IPS-15b (cell line): ENCODE measurements around the gene RAP1A.

Experiments
- H3K27me3 ChIP-seq: one replicate; pipeline ENCODE4 v1.6.1; 2013; ENCODE audit warnings: low read length; ENCODE audit not compliant: control insufficient read depth, insufficient read depth
- H3K36me3 ChIP-seq: one replicate; pipeline ENCODE4 v1.6.1; 2013; ENCODE audit warnings: low read length; ENCODE audit not compliant: control insufficient read depth, insufficient read depth
- H3K4me1 ChIP-seq: one replicate; pipeline ENCODE4 v1.6.1; 2013; ENCODE audit warnings: mild to moderate bottlenecking, low read length; ENCODE audit not compliant: control insufficient read depth, insufficient read depth
- H3K4me3 ChIP-seq: one replicate; pipeline ENCODE4 v1.5.1; 2013; ENCODE audit warnings: low read depth, low read length
- H3K9ac ChIP-seq: one replicate; pipeline ENCODE4 v1.6.1; 2013; ENCODE audit warnings: low read depth, mild to moderate bottlenecking, low read length
- H3K9me3 ChIP-seq: one replicate; pipeline ENCODE4 v1.6.1; 2013; ENCODE audit warnings: mild to moderate bottlenecking, low read length; ENCODE audit not compliant: control insufficient read depth, insufficient read depth

Gene RAP1A

GRCh38 chr1:111725192-111725591 lies 105.6 kb downstream of the RAP1A start:
- H3K4me1 ChIP-seq, result peaks cover 25% of the 10 kb centered on the region
- H3K9me3 ChIP-seq, result no peaks in the 10 kb centered on the region
- no peak overlapping the region for H3K4me3 ChIP-seq
- peaks cover 7% of the 10 kb centered on the region for H3K36me3 ChIP-seq
- no peak overlapping the region for H3K9ac ChIP-seq
- no peaks in the 10 kb centered on the region for H3K27me3 ChIP-seq

- Histone ChIP-seq H3K9me3 (no peaks in the 10 kb centered on the region), H3K4me1 (peaks cover 14% of the 10 kb centered on the region), H3K36me3 (peaks cover 7% of the 10 kb centered on the region), H3K27me3 (no peaks in the 10 kb centered on the region), H3K4me3 (no peak overlapping the region), H3K9ac (no peak overlapping the region)
Measured at GRCh38 chr1:111727056-111727455, 107.5 kb downstream of the RAP1A start.

GRCh38 chr1:111729271-111729921 lies 109.8 kb downstream of the RAP1A start:
- H3K4me3 ChIP-seq, result no peak overlapping the region
- H3K36me3 ChIP-seq, result peaks cover 7% of the 10 kb centered on the region
- H3K9ac ChIP-seq, result no peak overlapping the region
- H3K9me3 ChIP-seq, result no peaks in the 10 kb centered on the region
- no peaks in the 10 kb centered on the region for H3K27me3 ChIP-seq
- peaks cover 13% of the 10 kb centered on the region for H3K4me1 ChIP-seq

GRCh38 chr1:111729946-111730681 lies 110.5 kb downstream of the RAP1A start:
- H3K9me3 ChIP-seq, result no peaks in the 10 kb centered on the region
- H3K27me3 ChIP-seq, result no peaks in the 10 kb centered on the region
- H3K36me3 ChIP-seq, result peaks cover 7% of the 10 kb centered on the region

GRCh38 chr1:111730706-111731105 lies 111.1 kb downstream of the RAP1A start:
- Histone ChIP-seq H3K9me3 (no peaks in the 10 kb centered on the region), H3K36me3 (peaks cover 7% of the 10 kb centered on the region), H3K9ac (no peak overlapping the region), H3K4me3 (no peak overlapping the region), H3K27me3 (no peaks in the 10 kb centered on the region), H3K4me1 (peaks cover 16% of the 10 kb centered on the region)

More at GRCh38 chr1:111729946-111730681, 110.5 kb downstream of the RAP1A start:
- Histone ChIP-seq H3K4me3 (no peak overlapping the region), H3K9ac (no peak overlapping the region), H3K4me1 (peaks cover 12% of the 10 kb centered on the region)

- Histone ChIP-seq H3K27me3 (no peaks in the 10 kb centered on the region), H3K36me3 (peaks cover 6% of the 10 kb centered on the region), H3K9me3 (no peaks in the 10 kb centered on the region), H3K4me1 (peaks cover 28% of the 10 kb centered on the region), H3K9ac (no peak overlapping the region), H3K4me3 (no peak overlapping the region)
Measured at GRCh38 chr1:111731956-111732355, 112.4 kb downstream of the RAP1A start.

GRCh38 chr1:111732718-111733117 lies 113.1 kb downstream of the RAP1A start:
- Histone ChIP-seq H3K27me3 (no peaks in the 10 kb centered on the region), H3K9me3 (no peaks in the 10 kb centered on the region), H3K36me3 (no peaks in the 10 kb centered on the region), H3K4me1 (peaks cover 35% of the 10 kb centered on the region), H3K4me3 (no peak overlapping the region), H3K9ac (no peak overlapping the region)

GRCh38 chr1:111733183-111733991 lies 113.8 kb downstream of the RAP1A start:
- peaks cover 37% of the 10 kb centered on the region for H3K4me1 ChIP-seq
- no peaks in the 10 kb centered on the region for H3K36me3 ChIP-seq
- H3K27me3 ChIP-seq, result no peaks in the 10 kb centered on the region
- H3K9ac ChIP-seq, result no peak overlapping the region
- H3K4me3 ChIP-seq, result no peak overlapping the region
- no peaks in the 10 kb centered on the region for H3K9me3 ChIP-seq

GRCh38 chr1:111733992-111734341 lies 114.4 kb downstream of the RAP1A start:
- Histone ChIP-seq H3K4me1 (peaks cover 37% of the 10 kb centered on the region), H3K4me3 (no peak overlapping the region), H3K9me3 (no peaks in the 10 kb centered on the region), H3K27me3 (no peaks in the 10 kb centered on the region), H3K9ac (no peak overlapping the region), H3K36me3 (peaks cover 2% of the 10 kb centered on the region)

GRCh38 chr1:111734426-111734825 lies 114.8 kb downstream of the RAP1A start:
- peaks cover 37% of the 10 kb centered on the region for H3K4me1 ChIP-seq
- H3K9me3 ChIP-seq, result no peaks in the 10 kb centered on the region
- peaks cover 2% of the 10 kb centered on the region for H3K36me3 ChIP-seq
- no peak overlapping the region for H3K4me3 ChIP-seq
- no peaks in the 10 kb centered on the region for H3K27me3 ChIP-seq
- no peak overlapping the region for H3K9ac ChIP-seq

- Histone ChIP-seq H3K9ac (no peak overlapping the region), H3K36me3 (peaks cover 2% of the 10 kb centered on the region), H3K4me3 (no peak overlapping the region), H3K4me1 (peaks cover 32% of the 10 kb centered on the region), H3K9me3 (no peaks in the 10 kb centered on the region), H3K27me3 (no peaks in the 10 kb centered on the region)
Measured at GRCh38 chr1:111734856-111735255, 115.3 kb downstream of the RAP1A start.
